ENCODE data around the gene TUBE1.
"Not testable (repeated sequence)": the region's sequence is repeated elsewhere in the genome, so short reads cannot be mapped to it uniquely, and the experiment has no call there.

The TUBE1 gene

GRCh38 chr6:112087136-112087911 lies at the start of gene TUBE1, which contains the start of gene FAM229B:
Gene TUBE1, minus strand, starts transcription at chr6:112087482. Its CDS starts 48 bp downstream, at chr6:112087434.
Gene FAM229B, plus strand, starts transcription at chr6:112087591. Its CDS starts 11,693 bp downstream, at chr6:112099284.
- in situ Hi-C loops (cut with HindIII; ENCODE audit: low pct_ligation_motif_present, low pct_unique_long_range_greater_than_20kb, low sequenced_read_pairs) = no loop called here
- DNase-seq = peak; percentile 92

- no peak for DNase-seq
- in situ Hi-C loops (cut with HindIII; ENCODE audit: low pct_ligation_motif_present, low pct_unique_long_range_greater_than_20kb, low sequenced_read_pairs) = no loop called here
These were observed 43.6 kb upstream of the TUBE1 start for GRCh38 chr6:112130878-112131277.

- no peak for DNase-seq
- in situ Hi-C loops (cut with HindIII; ENCODE audit: low pct_ligation_motif_present, low pct_unique_long_range_greater_than_20kb, low sequenced_read_pairs) = no loop called here
These were observed 40.9 kb upstream of the TUBE1 start for GRCh38 chr6:112128208-112128607.

- DNase-seq = no peak
- in situ Hi-C loops (cut with HindIII; ENCODE audit: low pct_ligation_motif_present, low pct_unique_long_range_greater_than_20kb, low sequenced_read_pairs) = no loop called here
These were observed 36.7 kb upstream of the TUBE1 start for GRCh38 chr6:112123982-112124381.

GRCh38 chr6:112122756-112123155 lies 35.5 kb upstream of the TUBE1 start:
- in situ Hi-C loops (cut with HindIII; ENCODE audit: low pct_ligation_motif_present, low pct_unique_long_range_greater_than_20kb, low sequenced_read_pairs) = no loop called here
- DNase-seq = no peak

- DNase-seq = no peak
These were observed 30.8 kb upstream of the TUBE1 start for GRCh38 chr6:112118034-112118433.

GRCh38 chr6:112117554-112117953 lies 30.3 kb upstream of the TUBE1 start:
- DNase-seq = peak; percentile 16
- in situ Hi-C loops (cut with HindIII; ENCODE audit: low pct_ligation_motif_present, low pct_unique_long_range_greater_than_20kb, low sequenced_read_pairs) = no loop called here

More at GRCh38 chr6:112118034-112118433, 30.8 kb upstream of the TUBE1 start:
- in situ Hi-C loops (cut with HindIII; ENCODE audit: low pct_ligation_motif_present, low pct_unique_long_range_greater_than_20kb, low sequenced_read_pairs) = no loop called here

GRCh38 chr6:112116221-112116620 lies 28.9 kb upstream of the TUBE1 start:
- DNase-seq = peak; percentile 4
- in situ Hi-C loops (cut with HindIII; ENCODE audit: low pct_ligation_motif_present, low pct_unique_long_range_greater_than_20kb, low sequenced_read_pairs) = no loop called here

GRCh38 chr6:112114577-112115223 lies 27.4 kb upstream of the TUBE1 start:
- no peak for DNase-seq
- in situ Hi-C loops (cut with HindIII; ENCODE audit: low pct_ligation_motif_present, low pct_unique_long_range_greater_than_20kb, low sequenced_read_pairs) = no loop called here

- in situ Hi-C loops (cut with HindIII; ENCODE audit: low pct_ligation_motif_present, low pct_unique_long_range_greater_than_20kb, low sequenced_read_pairs) = no loop called here
- DNase-seq = no peak
These were observed 26.6 kb upstream of the TUBE1 start for GRCh38 chr6:112113918-112114317.

GRCh38 chr6:112113431-112113830 lies 26.1 kb upstream of the TUBE1 start:
- DNase-seq = no peak
- in situ Hi-C loops (cut with HindIII; ENCODE audit: low pct_ligation_motif_present, low pct_unique_long_range_greater_than_20kb, low sequenced_read_pairs) = no loop called here

GRCh38 chr6:112109262-112109661 lies 22.0 kb upstream of the TUBE1 start:
- in situ Hi-C loops (cut with HindIII; ENCODE audit: low pct_ligation_motif_present, low pct_unique_long_range_greater_than_20kb, low sequenced_read_pairs) = no loop called here
- DNase-seq = no peak

GRCh38 chr6:112106562-112106961 lies 19.3 kb upstream of the TUBE1 start:
- in situ Hi-C loops (cut with HindIII; ENCODE audit: low pct_ligation_motif_present, low pct_unique_long_range_greater_than_20kb, low sequenced_read_pairs) = no loop called here
- no peak for DNase-seq

- in situ Hi-C loops (cut with HindIII; ENCODE audit: low pct_ligation_motif_present, low pct_unique_long_range_greater_than_20kb, low sequenced_read_pairs); DNase-seq: not testable (repeated sequence)
These were observed 18.7 kb upstream of the TUBE1 start for GRCh38 chr6:112106026-112106425.

- in situ Hi-C loops (cut with HindIII; ENCODE audit: low pct_ligation_motif_present, low pct_unique_long_range_greater_than_20kb, low sequenced_read_pairs) = no loop called here
- no peak for DNase-seq
These were observed 13.3 kb upstream of the TUBE1 start for GRCh38 chr6:112100561-112100960.

- in situ Hi-C loops (cut with HindIII; ENCODE audit: low pct_ligation_motif_present, low pct_unique_long_range_greater_than_20kb, low sequenced_read_pairs) = no loop called here
- DNase-seq = no peak
These were observed 9.6 kb upstream of the TUBE1 start for GRCh38 chr6:112096901-112097300.

GRCh38 chr6:112087916-112088315 lies 634 bp upstream of the TUBE1 start:
- in situ Hi-C loops (cut with HindIII; ENCODE audit: low pct_ligation_motif_present, low pct_unique_long_range_greater_than_20kb, low sequenced_read_pairs) = no loop called here
- peak; percentile 4 for DNase-seq

GRCh38 chr6:112086744-112087135 lies 542 bp downstream of the TUBE1 start:
- in situ Hi-C loops (cut with HindIII; ENCODE audit: low pct_ligation_motif_present, low pct_unique_long_range_greater_than_20kb, low sequenced_read_pairs) = no loop called here
- DNase-seq = peak; percentile 74

- in situ Hi-C loops (cut with HindIII; ENCODE audit: low pct_ligation_motif_present, low pct_unique_long_range_greater_than_20kb, low sequenced_read_pairs) = no loop called here
- no peak for DNase-seq
These were observed 1.8 kb downstream of the TUBE1 start for GRCh38 chr6:112085286-112086065.
